HG03135 (cell line): Measurements from ENCODE around the gene JMJD1C.
"Not testable (repeated sequence)": the region's sequence is repeated elsewhere in the genome, so short reads cannot be mapped to it uniquely, and the experiment has no call there.

ENCODE experiments used
- ATAC-seq: cut with Tn5 transposase; IDR thresholded peaks from one replicate; pipeline ENCODE4 v1.9.1; 2021; ENCODE audit warnings: mild to moderate bottlenecking, moderate library complexity; ENCODE audit not compliant: unreplicated experiment

JMJD1C gene

GRCh38 chr10:63368365-63368764, 97.4 kb downstream of the JMJD1C start:
- no peak for ATAC-seq

GRCh38 chr10:63366933-63367332, 98.8 kb downstream of the JMJD1C start:
- no peak for ATAC-seq

- ATAC-seq = no peak
Observed at GRCh38 chr10:63365976-63366765, 99.6 kb downstream of the JMJD1C start.

GRCh38 chr10:63364918-63365317, 100.9 kb downstream of the JMJD1C start:
- no peak for ATAC-seq

- ATAC-seq = no peak
Observed at GRCh38 chr10:63363951-63364350, 101.8 kb downstream of the JMJD1C start.

GRCh38 chr10:63355682-63356081, 110.1 kb downstream of the JMJD1C start:
- peak; percentile 3 for ATAC-seq

GRCh38 chr10:63352976-63353375, 112.8 kb downstream of the JMJD1C start:
- no peak for ATAC-seq

GRCh38 chr10:63348245-63348850, 117.4 kb downstream of the JMJD1C start:
- no peak for ATAC-seq

GRCh38 chr10:63346015-63346441, 119.7 kb downstream of the JMJD1C start:
- ATAC-seq = no peak

GRCh38 chr10:63344269-63344668, 121.5 kb downstream of the JMJD1C start:
- ATAC-seq = no peak

- no peak for ATAC-seq
Observed at GRCh38 chr10:63343476-63343875, 122.3 kb downstream of the JMJD1C start.

- ATAC-seq = not testable (repeated sequence)
Observed at GRCh38 chr10:63339640-63340039, 126.1 kb downstream of the JMJD1C start.

GRCh38 chr10:63337455-63338251, 128.1 kb downstream of the JMJD1C start:
- no peak for ATAC-seq

GRCh38 chr10:63331586-63331985, 134.2 kb downstream of the JMJD1C start:
- no peak for ATAC-seq

- ATAC-seq = no peak
Observed at GRCh38 chr10:63324495-63324854, 141.3 kb downstream of the JMJD1C start.

- ATAC-seq = no peak
Observed at GRCh38 chr10:63323701-63324494, 141.9 kb downstream of the JMJD1C start.

GRCh38 chr10:63320683-63321082, 145.1 kb downstream of the JMJD1C start:
- no peak for ATAC-seq

- ATAC-seq = no peak
Observed at GRCh38 chr10:63319231-63319630, 146.5 kb downstream of the JMJD1C start.

- ATAC-seq = no peak
Observed at GRCh38 chr10:63318491-63318890, 147.3 kb downstream of the JMJD1C start.

- ATAC-seq = no peak
Observed at GRCh38 chr10:63314020-63314419, 151.8 kb downstream of the JMJD1C start.
